NCI-H1694 treated with DMSO at 0.1 percent for 48 hours (cell line): ENCODE data around the gene PON1.

Source experiments
- DNase-seq: peaks from one replicate; lab custom pipeline; 2025; lab: John Stamatoyannopoulos, UW

The PON1 gene

GRCh38 chr7:95317546-95317945, 6.8 kb downstream of the PON1 start:
- no peak for DNase-seq

- no peak for DNase-seq
These were observed 7.7 kb downstream of the PON1 start for GRCh38 chr7:95316588-95316987.

- no peak for DNase-seq
These were observed 11.8 kb downstream of the PON1 start for GRCh38 chr7:95312561-95312960.

GRCh38 chr7:95311389-95311788, 12.9 kb downstream of the PON1 start:
- DNase-seq: no peak

GRCh38 chr7:95309951-95310350, 14.4 kb downstream of the PON1 start:
- DNase-seq: no peak

GRCh38 chr7:95304990-95305389, 19.3 kb downstream of the PON1 start:
- DNase-seq: no peak

- DNase-seq: no peak
These were observed 21.1 kb downstream of the PON1 start for GRCh38 chr7:95303013-95303905.

- no peak for DNase-seq
These were observed 26.2 kb downstream of the PON1 start for GRCh38 chr7:95298091-95298490.

GRCh38 chr7:95297041-95297440, 27.3 kb downstream of the PON1 start:
- DNase-seq: no peak

- no peak for DNase-seq
These were observed 27.9 kb downstream of the PON1 start for GRCh38 chr7:95296456-95296855.

GRCh38 chr7:95295397-95295796, 28.9 kb downstream of the PON1 start:
- no peak for DNase-seq

GRCh38 chr7:95290166-95290830, 34.0 kb downstream of the PON1 start:
- no peak for DNase-seq

- no peak for DNase-seq
These were observed 38.2 kb downstream of the PON1 start for GRCh38 chr7:95286096-95286495.

GRCh38 chr7:95279417-95279816, 44.9 kb downstream of the PON1 start:
- DNase-seq: no peak

GRCh38 chr7:95276114-95276513, 48.2 kb downstream of the PON1 start:
- no peak for DNase-seq

GRCh38 chr7:95269640-95270039, 54.7 kb downstream of the PON1 start:
- DNase-seq: no peak

GRCh38 chr7:95267754-95268153, 56.6 kb downstream of the PON1 start:
- no peak for DNase-seq

GRCh38 chr7:95265634-95266033, 58.7 kb downstream of the PON1 start:
- no peak for DNase-seq

GRCh38 chr7:95264363-95264891, 59.9 kb downstream of the PON1 start:
- DNase-seq: no peak

- DNase-seq: no peak
These were observed 60.5 kb downstream of the PON1 start for GRCh38 chr7:95263785-95264362.

- DNase-seq: no peak
These were observed 61.5 kb downstream of the PON1 start for GRCh38 chr7:95262875-95263274.

GRCh38 chr7:95261895-95262415, 62.4 kb downstream of the PON1 start:
- no peak for DNase-seq

- no peak for DNase-seq
These were observed 68.6 kb downstream of the PON1 start for GRCh38 chr7:95255691-95256090.
